Progenitor cell of endocrine pancreas (in vitro differentiated cells): ENCODE measurements around the gene PLLP. TPM values are rescaled to one million over a fixed set of nuclear protein-coding genes. Genes with fewer than 3 reads are reported as not detected.
A peak's percentile ranks its signal among the peaks of the same experiment; 100 is the strongest.

ENCODE experiments used
- DNase-seq: peaks from one replicate; pipeline ENCODE4 v3.0.0; 2021; ENCODE audit warnings: low spot score; ENCODE audit not compliant: unreplicated experiment
- H3K27ac Mint-ChIP-seq: 2 replicates; pipeline ENCODE4 v1.8.0; 2021; ENCODE audit warnings: mild to moderate bottlenecking, moderate library complexity, mixed read lengths
- H3K27me3 Mint-ChIP-seq: 2 replicates; pipeline ENCODE4 v1.8.0; 2021; ENCODE audit warnings: mixed read lengths
- H3K36me3 Mint-ChIP-seq: 2 replicates; pipeline ENCODE4 v1.8.0; 2022; ENCODE audit warnings: mixed read lengths; ENCODE audit not compliant: insufficient read depth
- H3K4me1 Mint-ChIP-seq: 2 replicates; pipeline ENCODE4 v1.8.0; 2021; ENCODE audit warnings: low read depth, mixed read lengths
- H3K4me3 Mint-ChIP-seq: 2 replicates; pipeline ENCODE4 v1.8.0; 2021; ENCODE audit warnings: low read depth, mild to moderate bottlenecking, moderate library complexity, mixed read lengths
- H3K9me3 Mint-ChIP-seq: 2 replicates; pipeline ENCODE4 v1.8.0; 2021; ENCODE audit warnings: low read depth, mixed read lengths
- total RNA-seq: library from RNA; stranded (reverse); gene quantifications from 2 replicates; pipeline ENCODE4 v1.2.1, GENCODE V29; 2021
- TF ChIP-seq, protein P1 (sequence below): fragments of 200-600 bp; sonication (generic); IDR thresholded peaks from one replicate; pipeline ENCODE4 v1.5.0; 2021; ENCODE audit warnings: antibody characterized with exemption, mild to moderate bottlenecking; ENCODE audit not compliant: unreplicated experiment

PLLP gene
- total RNA-seq, 1 donor from 2014 or later: 2.9 TPM

DNA sequence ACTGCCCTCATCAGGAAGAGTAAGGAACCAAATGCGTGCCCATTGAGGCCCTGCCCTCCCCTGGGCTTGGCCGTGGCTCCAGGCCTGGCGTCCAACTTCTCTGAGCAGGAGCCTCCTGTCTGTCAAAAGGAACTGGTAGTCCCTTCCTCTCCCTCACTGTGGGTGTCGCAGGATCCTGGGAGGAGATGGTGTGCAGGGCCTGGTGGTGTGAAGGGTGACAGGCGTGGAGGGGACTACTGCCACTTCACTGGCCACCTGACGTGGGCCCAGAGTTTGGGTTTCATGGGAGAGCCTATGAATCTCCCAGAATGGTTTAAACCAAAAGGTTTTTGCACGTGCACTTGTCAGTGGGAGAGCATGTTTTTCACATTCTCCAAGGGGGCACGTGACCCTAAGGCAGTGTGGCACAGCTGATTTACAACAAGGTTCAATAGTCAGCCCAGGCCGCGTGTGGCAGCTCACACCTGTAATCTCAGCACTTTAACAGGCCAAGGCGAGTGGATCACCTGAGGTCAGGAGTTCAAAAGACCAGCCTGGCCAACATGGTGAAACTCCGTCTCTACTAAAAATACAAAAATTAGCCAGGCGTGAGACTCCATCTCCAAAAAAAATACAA, 26.9 kb downstream of the PLLP start:
- Mint-ChIP-seq H3K4me1 (peaks cover 6% of the 10 kb centered on the region), H3K36me3 (peaks cover 1% of the 10 kb centered on the region), H3K27ac (no peak overlapping the region), H3K27me3 (no peaks in the 10 kb centered on the region), H3K4me3 (no peak overlapping the region), H3K9me3 (no peaks in the 10 kb centered on the region)
- DNase-seq: no peak
- TF ChIP-seq, protein P1, sequence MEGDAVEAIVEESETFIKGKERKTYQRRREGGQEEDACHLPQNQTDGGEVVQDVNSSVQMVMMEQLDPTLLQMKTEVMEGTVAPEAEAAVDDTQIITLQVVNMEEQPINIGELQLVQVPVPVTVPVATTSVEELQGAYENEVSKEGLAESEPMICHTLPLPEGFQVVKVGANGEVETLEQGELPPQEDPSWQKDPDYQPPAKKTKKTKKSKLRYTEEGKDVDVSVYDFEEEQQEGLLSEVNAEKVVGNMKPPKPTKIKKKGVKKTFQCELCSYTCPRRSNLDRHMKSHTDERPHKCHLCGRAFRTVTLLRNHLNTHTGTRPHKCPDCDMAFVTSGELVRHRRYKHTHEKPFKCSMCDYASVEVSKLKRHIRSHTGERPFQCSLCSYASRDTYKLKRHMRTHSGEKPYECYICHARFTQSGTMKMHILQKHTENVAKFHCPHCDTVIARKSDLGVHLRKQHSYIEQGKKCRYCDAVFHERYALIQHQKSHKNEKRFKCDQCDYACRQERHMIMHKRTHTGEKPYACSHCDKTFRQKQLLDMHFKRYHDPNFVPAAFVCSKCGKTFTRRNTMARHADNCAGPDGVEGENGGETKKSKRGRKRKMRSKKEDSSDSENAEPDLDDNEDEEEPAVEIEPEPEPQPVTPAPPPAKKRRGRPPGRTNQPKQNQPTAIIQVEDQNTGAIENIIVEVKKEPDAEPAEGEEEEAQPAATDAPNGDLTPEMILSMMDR: no peak

DNA sequence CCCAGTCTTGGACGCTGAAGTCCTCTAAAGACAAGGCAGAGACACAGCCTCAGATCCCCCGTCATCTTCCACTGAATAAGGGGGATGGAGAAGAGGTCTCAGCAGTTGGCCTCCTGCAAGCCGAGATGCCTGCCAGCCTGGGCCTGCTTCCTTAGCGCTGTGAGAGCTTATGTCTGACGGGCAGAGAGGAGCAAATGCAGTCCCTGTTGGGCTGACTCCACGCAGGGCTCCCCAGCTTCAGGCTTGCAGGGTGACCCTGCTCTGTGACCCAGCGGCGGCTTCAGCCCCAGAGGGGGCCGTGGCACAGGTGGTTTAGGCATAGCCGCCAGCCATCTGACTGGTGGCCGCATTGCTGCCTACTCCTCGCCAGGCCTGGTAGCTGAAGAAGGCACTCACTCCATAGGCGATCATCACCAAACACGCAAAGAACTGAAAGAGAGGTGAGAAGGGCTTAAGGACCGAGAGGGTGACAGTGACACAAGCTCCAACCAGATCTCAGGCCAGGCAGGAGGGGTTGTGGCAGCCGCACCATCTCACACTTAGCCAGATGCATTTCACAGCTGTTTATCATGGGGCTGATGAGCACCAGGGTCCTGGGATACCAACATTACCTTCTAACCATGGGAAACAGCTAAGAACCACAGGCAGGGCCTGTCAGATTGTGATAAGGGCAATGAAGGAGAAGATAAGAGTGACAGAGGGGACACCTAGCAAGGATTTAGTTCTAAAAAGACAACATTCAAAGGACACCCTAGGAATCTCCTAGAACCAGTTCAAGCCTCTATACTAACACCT, 27.7 kb downstream of the PLLP start:
- no peak for DNase-seq
- Mint-ChIP-seq H3K9me3 (no peaks in the 10 kb centered on the region), H3K27ac (peak overlapping the region; percentile 23), H3K4me1 (peaks cover 6% of the 10 kb centered on the region), H3K36me3 (peaks cover 6% of the 10 kb centered on the region), H3K27me3 (no peaks in the 10 kb centered on the region), H3K4me3 (no peak overlapping the region)
- TF ChIP-seq, protein P1: no peak

DNA sequence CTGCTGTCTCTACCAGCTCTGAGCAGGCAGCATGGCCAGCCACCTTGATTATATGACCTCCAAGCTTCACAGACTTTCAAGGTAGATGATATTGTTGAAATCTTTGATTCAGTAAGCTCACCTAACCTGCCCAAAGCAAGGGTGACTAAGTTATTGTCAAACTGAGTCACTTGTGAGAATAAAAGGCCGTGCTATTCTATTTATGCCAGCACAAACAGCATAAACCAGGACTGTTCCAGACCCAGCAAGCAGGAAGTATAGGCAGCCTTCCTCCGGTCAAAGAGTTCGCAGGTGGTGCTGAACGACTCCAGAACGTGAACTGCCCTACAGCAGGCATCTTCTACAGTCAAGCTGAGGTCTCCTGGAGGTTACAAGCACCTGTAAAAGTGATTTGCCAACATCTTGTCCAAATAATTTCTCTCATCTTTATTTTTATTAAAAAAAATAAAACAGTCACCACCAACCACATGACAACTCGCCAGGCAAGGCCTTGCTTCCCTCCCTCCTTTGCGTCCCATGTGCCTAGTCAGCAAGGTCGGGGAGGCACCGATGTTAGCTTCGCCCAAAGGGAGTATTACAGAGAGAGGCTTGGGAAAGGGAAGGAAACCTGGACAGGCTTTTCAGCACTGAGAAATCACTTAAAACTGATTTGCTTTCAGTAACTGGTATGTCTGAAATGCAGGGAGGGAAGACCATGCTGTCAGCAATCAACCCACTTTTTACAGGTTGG, 28.6 kb downstream of the PLLP start:
- TF ChIP-seq, protein P1: no peak
- no peak for DNase-seq
- peaks cover 6% of the 10 kb centered on the region for H3K4me1 Mint-ChIP-seq
- H3K27ac Mint-ChIP-seq: no peak overlapping the region
- no peaks in the 10 kb centered on the region for H3K9me3 Mint-ChIP-seq
- peaks cover 7% of the 10 kb centered on the region for H3K36me3 Mint-ChIP-seq
- H3K4me3 Mint-ChIP-seq: no peak overlapping the region
- no peaks in the 10 kb centered on the region for H3K27me3 Mint-ChIP-seq

- no peak for DNase-seq
- Mint-ChIP-seq H3K27ac (no peak overlapping the region), H3K4me3 (no peak overlapping the region), H3K27me3 (no peaks in the 10 kb centered on the region), H3K9me3 (no peaks in the 10 kb centered on the region), H3K4me1 (no peaks in the 10 kb centered on the region), H3K36me3 (peaks cover 13% of the 10 kb centered on the region)
- TF ChIP-seq, protein P1: no peak
These were observed 31.0 kb downstream of the PLLP start for GRCh38 chr16:57253466-57253865.

DNA sequence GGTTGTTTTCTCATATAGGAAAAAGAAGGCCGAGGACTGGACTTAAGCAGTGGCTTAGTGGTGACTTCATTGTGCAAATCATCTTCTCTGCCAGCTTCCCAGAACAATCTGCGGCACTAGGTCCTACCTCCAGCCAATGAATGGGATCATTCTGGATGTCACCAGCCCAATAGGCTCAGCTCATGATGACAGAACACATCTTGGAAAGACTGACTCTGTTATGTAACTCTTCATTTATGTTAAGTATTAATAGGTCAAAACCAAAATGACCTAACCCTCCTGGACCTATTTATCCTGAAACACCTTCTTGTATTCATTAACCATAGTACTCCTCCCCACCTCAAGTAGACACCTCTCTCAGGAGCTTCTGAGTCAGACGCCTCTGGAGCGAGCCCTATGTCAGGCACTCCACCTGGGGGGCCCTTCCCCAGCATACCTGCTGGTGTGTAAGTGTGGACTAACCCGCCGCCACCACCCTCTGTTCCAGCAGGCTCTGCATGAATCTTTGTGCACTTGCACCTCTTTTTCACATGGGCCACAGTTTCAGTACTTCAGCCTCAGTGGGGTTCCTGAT, 32.2 kb downstream of the PLLP start:
- Mint-ChIP-seq H3K9me3 (no peaks in the 10 kb centered on the region), H3K36me3 (peaks cover 17% of the 10 kb centered on the region), H3K27ac (no peak overlapping the region), H3K4me1 (no peaks in the 10 kb centered on the region), H3K27me3 (no peaks in the 10 kb centered on the region), H3K4me3 (no peak overlapping the region)
- no peak for DNase-seq
- TF ChIP-seq, protein P1: no peak
